Prostate gland (tissue), 2 donors: Measurements from ENCODE around the gene INTS12.
"Not testable (repeated sequence)": the region's sequence is repeated elsewhere in the genome, so short reads cannot be mapped to it uniquely, and the experiment has no call there.

Experiments used
- POLR2AphosphoS5 ChIP-seq: sonication (generic); formaldehyde crosslinking; IDR thresholded peaks from one replicate; pipeline ENCODE4 v1.6.1; 2017; ENCODE audit warnings: antibody characterized with exemption
- TF ChIP-seq, protein P1 (sequence below), 4 experiments: fragments of 200-600 bp in 2 of 4; fragments of 450-650 bp in 2 of 4; sonication (generic) in 2 of 4; IDR thresholded peaks; 1 replicate in 3 of 4; 2 replicates in 1 of 4; pipeline ENCODE4 v1.5.1; 2016 to 2019; ENCODE audit warnings: antibody characterized with exemption in 4 of 4, mild to moderate bottlenecking in 2 of 4, moderate library complexity in 2 of 4

DNA sequence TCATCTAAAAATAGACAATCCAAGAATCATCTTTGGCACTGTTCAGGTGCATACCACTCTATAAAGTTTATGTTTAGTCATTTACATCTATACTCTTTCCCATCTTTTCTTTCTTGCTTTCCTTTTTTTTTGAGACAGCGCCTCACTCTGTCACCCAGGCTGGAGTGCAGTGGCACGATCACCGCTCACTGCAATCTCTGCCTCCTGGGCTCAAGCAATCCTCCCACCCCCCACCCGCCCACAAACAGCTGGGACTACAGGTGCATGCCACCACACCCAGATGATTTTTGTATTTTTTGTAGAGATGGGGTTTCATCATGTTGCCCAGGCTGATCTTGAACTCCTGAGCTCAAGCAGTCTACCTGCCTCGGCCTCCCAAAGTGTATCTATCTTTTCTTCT lies 13.7 kb downstream of the INTS12 start:
- TF ChIP-seq, protein P1, sequence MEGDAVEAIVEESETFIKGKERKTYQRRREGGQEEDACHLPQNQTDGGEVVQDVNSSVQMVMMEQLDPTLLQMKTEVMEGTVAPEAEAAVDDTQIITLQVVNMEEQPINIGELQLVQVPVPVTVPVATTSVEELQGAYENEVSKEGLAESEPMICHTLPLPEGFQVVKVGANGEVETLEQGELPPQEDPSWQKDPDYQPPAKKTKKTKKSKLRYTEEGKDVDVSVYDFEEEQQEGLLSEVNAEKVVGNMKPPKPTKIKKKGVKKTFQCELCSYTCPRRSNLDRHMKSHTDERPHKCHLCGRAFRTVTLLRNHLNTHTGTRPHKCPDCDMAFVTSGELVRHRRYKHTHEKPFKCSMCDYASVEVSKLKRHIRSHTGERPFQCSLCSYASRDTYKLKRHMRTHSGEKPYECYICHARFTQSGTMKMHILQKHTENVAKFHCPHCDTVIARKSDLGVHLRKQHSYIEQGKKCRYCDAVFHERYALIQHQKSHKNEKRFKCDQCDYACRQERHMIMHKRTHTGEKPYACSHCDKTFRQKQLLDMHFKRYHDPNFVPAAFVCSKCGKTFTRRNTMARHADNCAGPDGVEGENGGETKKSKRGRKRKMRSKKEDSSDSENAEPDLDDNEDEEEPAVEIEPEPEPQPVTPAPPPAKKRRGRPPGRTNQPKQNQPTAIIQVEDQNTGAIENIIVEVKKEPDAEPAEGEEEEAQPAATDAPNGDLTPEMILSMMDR (IDR thresholded peaks at IDR 0.05), result not testable (repeated sequence)
- TF ChIP-seq POLR2AphosphoS5, result not testable (repeated sequence)
